ENCODE data around the gene TSKS.

DNA sequence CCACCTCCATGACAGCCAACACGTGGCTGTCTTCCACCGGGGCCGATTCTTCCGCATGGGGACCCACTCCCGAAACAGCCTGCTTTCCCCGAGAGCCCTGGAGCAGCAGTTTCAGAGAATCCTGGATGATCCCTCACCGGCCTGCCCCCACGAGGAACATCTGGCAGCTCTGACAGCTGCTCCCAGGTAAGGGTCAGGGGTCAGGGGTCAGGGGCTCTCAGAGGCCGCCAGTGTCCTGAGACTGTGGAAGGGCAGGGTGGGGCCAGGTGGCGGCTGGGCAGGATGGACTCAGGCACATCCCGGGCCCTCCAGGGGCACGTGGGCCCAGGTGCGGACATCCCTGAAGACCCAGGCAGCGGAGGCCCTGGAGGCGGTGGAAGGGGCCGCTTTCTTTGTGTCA, 57.2 kb downstream of the TSKS start:
- no peak for TF ChIP-seq POLR2AphosphoS5 (IDR thresholded peaks at IDR 0.05; ENCODE audit: insufficient read depth in 1 of 2, low read depth in 1 of 2)
- TF ChIP-seq, protein P1, sequence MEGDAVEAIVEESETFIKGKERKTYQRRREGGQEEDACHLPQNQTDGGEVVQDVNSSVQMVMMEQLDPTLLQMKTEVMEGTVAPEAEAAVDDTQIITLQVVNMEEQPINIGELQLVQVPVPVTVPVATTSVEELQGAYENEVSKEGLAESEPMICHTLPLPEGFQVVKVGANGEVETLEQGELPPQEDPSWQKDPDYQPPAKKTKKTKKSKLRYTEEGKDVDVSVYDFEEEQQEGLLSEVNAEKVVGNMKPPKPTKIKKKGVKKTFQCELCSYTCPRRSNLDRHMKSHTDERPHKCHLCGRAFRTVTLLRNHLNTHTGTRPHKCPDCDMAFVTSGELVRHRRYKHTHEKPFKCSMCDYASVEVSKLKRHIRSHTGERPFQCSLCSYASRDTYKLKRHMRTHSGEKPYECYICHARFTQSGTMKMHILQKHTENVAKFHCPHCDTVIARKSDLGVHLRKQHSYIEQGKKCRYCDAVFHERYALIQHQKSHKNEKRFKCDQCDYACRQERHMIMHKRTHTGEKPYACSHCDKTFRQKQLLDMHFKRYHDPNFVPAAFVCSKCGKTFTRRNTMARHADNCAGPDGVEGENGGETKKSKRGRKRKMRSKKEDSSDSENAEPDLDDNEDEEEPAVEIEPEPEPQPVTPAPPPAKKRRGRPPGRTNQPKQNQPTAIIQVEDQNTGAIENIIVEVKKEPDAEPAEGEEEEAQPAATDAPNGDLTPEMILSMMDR (IDR thresholded peaks at IDR 0.05) = no peak

All from vagina (tissue), 2 donors.